NK-92 (cell line): ENCODE results near the gene NXPH2.

Experiments used
- DNase-seq: peaks from one replicate; lab custom pipeline; 2025; ENCODE audit not compliant: unreplicated experiment; lab: John Stamatoyannopoulos, UW

NXPH2 gene

DNA sequence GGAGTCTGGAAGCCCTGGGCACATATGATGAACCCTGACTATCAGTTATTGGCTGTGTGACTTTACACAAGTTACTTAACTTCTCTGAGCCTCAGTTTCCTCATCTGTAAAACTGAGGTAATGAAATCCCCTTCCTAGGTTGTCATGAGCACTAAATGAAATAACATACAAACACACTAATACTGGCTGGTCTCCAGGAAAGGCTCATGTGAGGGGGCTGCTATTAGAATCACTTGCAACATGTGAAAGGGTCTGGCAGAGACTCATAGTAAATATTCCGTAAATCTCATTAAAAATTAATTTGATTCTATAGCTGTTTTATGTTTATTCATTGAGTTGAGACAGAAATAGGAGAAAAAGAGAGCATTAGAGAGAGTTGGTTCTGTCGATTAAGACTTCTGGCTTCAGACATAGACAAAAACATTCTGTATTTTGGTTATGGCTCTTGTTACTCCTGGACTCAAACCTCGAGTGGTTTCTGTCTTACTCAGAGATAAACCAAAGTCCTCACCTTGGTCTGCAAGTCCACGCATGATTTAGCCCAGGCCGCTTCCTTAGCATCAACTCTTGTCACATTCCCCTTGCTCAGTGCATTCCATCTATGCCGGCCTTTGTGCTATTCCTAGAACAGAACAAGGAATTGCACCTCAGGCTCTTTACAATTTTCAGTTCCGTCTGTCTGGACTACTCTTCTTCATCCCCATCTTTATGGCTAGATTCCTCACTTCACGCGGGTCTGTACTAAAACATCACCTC lies 139.1 kb downstream of the NXPH2 start:
- DNase-seq: no peak

DNA sequence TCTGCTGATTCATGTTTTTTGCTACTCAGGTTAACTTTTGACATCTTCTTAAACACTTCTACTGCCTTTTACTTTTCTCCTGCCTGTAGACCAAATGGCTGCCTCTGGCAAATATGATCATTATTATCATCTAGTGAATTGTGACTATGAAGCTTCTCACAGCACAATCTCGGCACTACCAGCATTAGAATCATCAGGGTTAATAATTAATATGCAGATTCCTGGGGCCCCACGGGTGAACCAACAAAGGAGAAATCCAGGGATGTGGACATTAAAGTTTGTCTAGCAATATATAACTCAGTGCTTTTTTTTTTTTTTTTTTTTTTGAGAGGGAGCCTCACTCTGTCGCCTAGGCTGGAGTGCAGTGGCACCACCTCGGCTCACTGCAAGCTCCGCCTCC lies 142.5 kb downstream of the NXPH2 start:
- DNase-seq: no peak

DNA sequence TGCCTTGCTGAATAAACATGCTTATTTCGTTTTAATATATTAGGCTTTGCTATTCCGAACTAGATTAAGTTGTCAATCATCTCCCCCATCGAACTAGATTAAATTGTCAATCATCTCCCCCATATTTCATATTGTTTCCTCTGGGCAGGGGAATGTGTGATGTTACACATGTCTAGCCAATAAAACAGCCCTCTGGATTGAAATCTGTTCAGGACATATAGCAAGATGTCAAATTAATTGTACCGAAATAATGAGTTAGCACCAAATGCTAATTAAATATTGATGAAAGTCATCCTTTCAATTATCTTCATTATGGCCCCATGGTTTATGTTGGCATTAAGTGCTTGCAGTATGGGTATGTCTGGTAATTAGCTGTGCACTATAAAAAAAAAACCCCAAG lies 143.1 kb downstream of the NXPH2 start:
- DNase-seq: no peak

DNA sequence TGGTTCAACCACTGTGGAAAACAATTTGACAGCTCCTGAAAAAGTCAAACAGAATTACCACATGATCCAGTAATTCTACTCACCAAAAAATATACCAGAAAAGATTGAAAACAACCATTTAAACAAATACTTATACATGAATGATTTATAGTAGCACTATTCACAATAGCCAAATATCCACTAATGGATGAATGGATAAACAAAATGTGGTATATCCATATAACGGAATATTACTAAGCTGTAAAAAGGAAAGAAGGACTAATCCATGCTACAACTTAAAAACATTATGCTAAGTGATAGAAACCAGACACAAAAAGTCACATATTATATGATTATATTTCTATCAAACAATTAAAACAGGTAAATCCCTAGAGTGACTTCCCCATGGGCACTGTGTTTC lies 147.1 kb downstream of the NXPH2 start:
- DNase-seq: no peak

DNA sequence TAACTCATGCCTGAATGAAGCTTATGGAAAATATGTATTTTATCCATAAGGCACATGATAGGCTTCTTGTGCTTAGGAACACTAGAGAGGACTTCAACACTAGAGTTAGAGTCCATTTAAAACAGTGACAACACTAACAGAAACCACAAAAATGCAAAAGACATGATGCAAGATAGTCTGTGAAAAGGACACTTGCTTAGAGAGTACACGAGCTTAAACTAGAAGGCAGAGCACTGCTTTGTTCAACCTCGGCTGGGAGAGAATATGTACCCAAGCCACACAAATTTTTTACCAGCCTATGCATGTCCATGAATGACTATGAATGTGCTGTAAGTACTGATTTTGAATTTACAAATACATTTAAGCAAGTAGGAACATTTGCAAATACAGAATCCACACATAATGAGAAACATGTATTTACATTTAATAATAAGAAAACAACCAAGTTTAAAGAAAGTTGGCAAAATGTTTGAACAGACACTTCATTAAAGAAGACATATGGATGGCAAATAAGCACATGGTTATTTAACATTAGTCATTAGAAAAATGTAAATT lies 148.0 kb downstream of the NXPH2 start:
- DNase-seq: no peak

DNA sequence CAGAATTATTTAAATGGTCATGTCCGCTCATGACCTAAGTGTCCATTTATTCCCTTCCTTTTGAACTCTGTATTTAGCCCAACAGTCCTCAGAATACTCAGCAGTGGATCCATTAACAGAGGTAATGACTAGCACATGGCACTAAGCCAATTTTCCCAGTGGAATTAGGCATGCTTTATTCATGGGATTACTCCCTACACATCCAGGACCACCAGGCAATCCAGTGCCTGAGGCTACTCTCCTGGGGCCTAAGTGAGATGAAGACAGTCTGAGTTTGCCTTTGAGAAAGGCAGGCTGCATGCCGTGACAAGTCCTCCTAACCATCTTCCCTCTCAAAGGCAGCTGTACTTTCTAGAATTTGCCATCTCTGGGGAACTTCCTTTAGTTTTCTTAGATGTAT lies 150.0 kb downstream of the NXPH2 start:
- DNase-seq: no peak

DNA sequence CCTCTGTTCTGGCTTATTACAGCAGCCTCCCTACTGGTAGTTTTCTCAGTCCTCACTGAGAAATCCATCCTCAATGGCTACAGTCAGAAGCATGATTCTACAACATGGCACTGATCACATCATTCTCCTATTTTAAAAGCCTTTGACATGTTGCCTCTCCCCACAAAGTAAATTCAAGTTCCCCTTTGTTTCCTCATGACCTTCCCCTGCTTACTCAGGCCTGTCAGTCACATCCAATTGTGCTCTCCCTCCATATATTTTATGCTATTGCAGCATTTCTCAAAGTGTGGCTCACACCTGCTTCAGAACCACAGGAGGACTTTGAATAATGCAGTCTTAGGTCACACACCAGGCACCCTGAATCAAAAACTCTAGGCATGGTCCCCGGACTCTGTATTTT lies 154.0 kb downstream of the NXPH2 start:
- DNase-seq: no peak

DNA sequence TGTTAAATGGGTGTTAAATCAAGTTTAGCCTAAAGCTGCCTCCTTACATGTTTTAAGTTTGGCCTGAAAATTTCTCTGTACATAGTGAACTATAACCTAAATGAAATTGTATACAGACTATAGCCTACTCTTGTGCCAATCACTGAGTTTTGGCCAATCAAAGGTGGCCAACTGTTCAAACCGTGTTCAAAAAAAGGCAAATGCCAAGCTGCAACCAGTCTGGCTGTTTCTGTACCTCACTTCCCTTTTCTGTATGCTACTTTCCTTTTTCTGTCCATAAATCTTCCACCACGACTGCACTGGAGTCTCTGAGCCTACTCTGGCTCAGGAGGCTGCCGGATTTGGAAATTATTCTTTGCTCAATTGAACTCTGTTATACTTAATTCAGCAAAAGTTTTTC lies 157.6 kb downstream of the NXPH2 start:
- no peak for DNase-seq

DNA sequence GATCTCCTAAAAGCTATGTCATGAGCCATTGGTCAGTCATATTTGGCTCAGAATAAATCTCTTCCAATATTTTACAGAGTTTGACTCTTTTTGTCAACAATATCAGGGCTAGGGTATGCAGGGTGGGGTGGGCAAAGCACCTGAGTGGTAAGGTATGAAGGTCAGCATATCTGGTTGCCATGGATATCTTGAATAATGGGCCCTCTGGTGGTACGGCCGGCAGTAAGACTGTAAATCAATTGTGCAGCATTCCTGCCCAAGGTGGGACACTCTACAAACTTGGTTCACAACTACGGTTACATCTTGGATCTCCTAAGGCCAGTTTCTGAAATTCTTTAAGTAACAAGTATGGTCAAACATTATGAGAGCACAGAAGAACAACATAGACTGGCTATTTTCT lies 159.1 kb downstream of the NXPH2 start:
- no peak for DNase-seq

DNA sequence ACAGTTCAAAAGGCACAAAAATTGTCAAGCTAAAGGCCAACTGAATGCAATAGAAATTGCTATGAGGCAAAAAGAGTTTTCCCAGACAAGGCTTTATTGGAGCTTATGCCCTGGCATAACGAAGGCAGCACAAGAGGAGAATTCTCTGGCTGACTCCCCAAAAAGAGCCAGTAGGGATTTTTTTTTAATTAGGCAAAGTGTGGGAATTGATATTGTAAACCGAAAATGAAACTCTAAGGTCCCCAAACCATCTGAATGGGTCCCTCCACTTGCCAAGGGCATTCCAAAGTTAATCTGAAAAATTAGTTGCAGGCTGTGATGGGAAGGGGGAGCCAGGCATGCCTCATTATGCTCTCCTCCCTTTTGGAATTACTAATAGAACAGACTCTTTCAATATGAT lies 159.8 kb downstream of the NXPH2 start:
- no peak for DNase-seq
